HG03066 (cell line): ENCODE results near the gene SGO1.

ENCODE experiments used
- ATAC-seq: cut with Tn5 transposase; IDR thresholded peaks from one replicate; pipeline ENCODE4 v1.9.1; 2021; ENCODE audit warnings: low read depth; ENCODE audit not compliant: unreplicated experiment

SGO1 gene

GRCh38 chr3:20160230-20160629 is 25.8 kb downstream of the SGO1 start:
- ATAC-seq, result no peak

DNA sequence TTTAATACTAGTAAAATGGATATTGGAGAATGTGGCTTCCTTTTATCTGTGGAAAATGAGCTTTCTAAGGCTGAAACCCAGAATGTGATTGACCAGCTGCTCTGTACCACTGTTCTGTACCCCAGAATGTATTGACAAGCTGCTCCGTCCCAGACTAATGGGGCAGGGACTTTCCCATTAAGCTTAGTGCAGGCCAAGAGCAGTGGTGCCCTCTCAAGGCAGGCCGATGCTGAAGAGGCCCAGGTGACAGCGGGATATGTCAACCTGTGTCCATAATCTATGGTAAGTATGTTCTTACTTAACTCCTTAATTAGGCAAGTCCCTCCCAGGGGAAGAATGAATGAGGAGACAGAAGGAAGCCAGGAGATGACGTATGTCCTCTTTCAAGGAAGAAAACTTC is 31.1 kb downstream of the SGO1 start:
- no peak for ATAC-seq

- no peak for ATAC-seq
Observed at GRCh38 chr3:20154078-20154477, 31.9 kb downstream of the SGO1 start.

DNA sequence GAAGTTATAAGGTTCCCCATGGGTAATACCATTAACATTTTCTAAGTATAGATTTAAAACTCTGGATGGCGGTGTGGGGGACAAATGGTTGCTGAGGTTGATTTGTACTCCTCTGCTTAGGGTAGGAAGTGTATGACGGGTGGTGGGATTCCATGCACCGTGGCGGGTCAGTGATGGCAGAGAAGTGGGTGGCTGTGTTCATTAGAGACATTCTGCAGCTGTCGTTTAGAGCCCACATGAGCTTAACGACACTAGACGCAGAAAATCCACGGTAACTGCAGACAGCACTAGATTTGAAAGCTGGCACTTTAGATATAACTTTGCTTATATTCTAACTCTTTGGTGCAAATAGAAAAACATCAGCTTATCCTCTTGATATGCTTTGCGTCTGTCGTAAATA is 37.5 kb downstream of the SGO1 start:
- ATAC-seq, result no peak

- ATAC-seq, result no peak
Observed at GRCh38 chr3:20147361-20147760, 38.6 kb downstream of the SGO1 start.

- no peak for ATAC-seq
Observed at GRCh38 chr3:20146301-20146700, 39.7 kb downstream of the SGO1 start.

GRCh38 chr3:20145874-20146273 is 40.1 kb downstream of the SGO1 start:
- ATAC-seq, result no peak

GRCh38 chr3:20143519-20143918 is 42.5 kb downstream of the SGO1 start:
- no peak for ATAC-seq

GRCh38 chr3:20142517-20142916 is 43.5 kb downstream of the SGO1 start:
- ATAC-seq, result no peak

DNA sequence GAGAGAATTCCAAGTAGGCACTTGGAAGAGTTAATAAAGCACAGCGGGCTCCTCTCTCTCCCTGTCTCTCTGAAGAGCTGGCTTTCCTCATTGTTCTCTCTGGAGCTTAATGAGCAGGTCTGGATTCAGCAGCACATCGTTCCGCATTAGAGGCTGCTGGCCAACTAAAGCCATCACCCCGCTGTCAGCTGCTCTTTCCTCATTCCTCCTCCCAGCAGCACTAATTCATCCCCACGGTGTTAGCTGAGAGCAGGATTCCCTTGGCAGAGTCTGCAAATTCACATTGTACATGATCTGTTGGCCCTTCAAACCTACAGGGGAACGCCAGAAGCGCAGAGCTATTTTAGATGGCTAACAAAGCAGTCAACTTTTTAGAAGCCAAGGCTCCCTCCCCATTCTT is 44.2 kb downstream of the SGO1 start:
- ATAC-seq, result no peak

DNA sequence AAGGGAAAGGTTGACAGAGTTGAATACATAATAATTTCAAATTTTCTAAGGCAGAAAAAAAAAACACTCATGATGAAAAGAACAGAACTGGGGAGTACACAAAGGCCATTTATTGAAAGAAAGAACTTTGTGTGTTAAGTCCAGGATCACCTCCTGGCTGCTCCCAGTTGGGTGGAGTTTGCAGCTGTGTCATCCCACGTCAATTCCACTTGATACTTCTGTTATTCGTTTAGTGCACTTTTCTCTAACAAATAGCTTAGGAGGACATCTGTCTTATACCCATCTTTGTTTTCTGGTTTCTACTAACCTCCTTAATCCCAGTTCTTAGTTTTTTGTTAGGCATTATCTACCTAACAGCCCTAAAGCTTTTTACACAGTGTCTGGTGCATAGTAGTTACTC is 44.7 kb downstream of the SGO1 start:
- ATAC-seq, result no peak

DNA sequence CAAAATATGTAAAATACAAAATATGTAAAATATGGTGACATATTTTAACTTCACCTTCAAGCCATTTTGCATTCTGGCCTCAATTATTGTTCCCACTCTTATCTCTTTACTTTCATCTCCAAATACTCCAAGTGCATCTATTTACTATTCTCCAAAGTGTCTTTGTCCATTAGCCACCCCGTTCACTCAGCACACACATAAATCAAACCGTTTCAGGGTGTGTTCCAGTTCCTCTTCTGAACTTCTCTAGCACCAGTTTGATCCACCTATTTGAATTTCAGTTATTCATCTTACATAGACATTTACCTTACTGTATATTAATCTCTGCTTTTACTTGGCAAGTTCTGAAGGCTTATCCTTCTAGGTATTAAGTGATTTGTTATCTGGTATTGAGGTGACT is 45.1 kb downstream of the SGO1 start:
- no peak for ATAC-seq

- ATAC-seq, result no peak
Observed at GRCh38 chr3:20137647-20138046, 48.4 kb downstream of the SGO1 start.

DNA sequence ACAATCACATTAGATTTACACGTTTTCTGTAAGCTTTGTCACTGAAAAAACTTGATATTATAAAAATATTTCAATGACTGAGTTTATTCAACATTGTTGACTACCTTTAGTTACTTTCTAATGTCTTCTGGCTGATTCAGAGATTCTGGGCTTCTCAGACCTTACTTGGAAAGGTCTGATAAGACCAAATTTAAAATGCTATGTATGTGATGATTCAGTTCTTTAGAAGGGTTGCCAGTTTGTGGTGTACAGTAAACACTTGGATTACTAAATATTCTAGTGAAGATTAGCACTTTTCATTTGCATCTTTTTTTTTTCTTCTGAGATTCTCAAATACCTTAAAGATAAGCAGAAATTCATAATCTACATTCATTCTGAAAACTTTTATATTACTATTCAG is 49.8 kb downstream of the SGO1 start:
- ATAC-seq, result no peak

- ATAC-seq, result no peak
Observed at GRCh38 chr3:20130106-20130505, 55.9 kb downstream of the SGO1 start.

GRCh38 chr3:20128358-20128757 is 57.6 kb downstream of the SGO1 start:
- ATAC-seq, result no peak

- peak; percentile 100 for ATAC-seq
Observed at GRCh38 chr3:20125897-20126296, 60.1 kb downstream of the SGO1 start.

DNA sequence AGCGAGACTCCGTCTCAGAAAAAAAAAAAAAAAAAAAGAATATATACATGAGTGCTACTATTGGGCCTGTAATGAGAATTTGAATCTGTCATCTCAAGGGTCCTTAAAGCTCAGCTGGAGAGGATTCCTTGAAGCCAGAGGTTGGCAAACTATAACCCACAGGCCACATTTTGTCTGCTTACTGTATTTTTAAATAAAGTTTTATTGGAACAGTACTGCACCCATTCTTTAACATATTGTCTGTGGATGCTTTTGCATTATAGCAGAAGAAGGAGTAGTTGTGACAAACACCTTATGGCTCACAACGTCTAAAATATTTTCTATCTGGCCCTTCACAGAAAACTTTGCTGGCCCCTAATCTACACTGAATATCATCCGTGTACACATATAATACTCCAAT is 60.7 kb downstream of the SGO1 start:
- no peak for ATAC-seq

DNA sequence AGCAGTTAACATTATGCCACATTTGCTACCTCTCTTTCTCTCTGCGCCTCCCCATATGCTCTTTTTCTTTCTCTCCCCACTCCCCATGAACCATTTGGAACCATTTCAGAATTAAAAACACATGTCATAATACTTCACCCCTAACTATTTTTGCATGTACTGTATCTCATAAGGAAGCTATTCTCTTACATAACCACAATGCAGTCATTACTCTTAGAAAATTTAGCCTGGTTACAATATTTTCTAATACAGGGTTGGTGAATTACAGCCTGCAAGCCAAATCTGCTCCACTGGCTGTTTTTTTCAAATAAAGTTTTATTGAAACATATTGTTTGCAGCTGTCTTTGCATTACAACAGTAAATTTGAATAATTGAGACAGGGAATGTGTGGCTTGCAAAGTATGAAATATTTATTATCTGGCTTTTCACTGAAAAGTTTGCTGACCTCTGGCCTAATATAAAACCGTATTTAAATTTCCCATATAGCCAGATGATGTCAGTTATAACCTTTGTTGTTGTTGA is 62.8 kb downstream of the SGO1 start:
- ATAC-seq, result no peak

DNA sequence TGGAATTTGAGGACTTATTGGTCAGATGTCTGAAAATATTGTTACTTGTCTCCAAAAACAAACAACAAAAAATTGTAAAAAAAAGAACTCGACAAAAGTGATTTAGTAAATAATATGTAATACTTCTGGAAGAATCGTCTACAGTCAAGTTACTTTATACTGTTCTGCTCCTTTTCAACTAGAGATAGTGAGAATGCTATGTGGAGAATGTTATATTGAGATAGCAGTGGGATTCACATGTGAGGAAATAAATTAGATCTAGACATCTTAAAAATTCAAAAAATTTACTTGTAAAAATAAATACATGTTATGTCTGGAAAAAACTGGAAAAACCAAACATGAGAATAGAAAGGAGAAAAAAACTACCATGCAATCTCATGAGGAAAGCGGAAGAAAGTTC is 64.9 kb downstream of the SGO1 start:
- ATAC-seq, result no peak
